ENCODE measurements around the gene DNER.

Gene DNER

DNA sequence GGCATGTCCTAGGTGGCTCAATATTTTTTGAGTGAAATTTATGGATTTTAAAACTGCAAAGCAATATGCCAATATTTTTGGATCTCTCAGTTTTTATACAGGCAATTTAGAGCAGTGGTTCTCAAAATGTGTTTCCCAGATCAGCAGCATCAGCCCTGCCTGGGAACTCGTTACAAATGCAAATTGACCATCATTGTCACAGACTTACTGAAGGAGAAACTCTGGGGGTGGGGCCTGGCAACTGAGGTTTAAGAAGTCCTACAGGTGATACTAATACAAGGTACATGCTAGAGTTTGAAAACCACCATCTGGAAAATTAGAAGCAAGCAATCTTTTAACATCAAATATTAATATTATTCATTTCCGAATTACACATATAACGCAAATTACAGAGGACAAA lies 227.7 kb downstream of the DNER start:
- DNase-seq (ENCODE audit: low spot score): no peak

DNA sequence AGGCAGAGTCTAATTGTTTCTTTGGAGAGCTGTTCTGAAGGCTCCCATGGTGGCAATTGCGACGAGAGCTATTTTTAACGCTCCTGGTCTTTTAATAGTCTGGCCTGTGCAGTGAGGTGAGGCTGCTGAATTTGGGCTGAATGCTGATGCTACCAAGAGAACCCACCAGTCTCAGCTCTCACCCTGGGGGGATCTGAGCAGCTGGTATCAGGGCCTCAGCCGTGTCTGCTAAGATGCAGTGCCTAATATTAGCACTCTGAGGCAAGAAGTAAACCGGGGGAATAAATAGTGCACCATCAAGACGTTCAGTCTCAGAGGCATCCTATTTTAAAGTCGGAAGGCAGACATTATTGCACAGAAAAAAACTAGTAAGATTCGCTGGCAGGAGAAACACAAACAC lies 228.5 kb downstream of the DNER start:
- no peak for DNase-seq (ENCODE audit: low spot score)

DNA sequence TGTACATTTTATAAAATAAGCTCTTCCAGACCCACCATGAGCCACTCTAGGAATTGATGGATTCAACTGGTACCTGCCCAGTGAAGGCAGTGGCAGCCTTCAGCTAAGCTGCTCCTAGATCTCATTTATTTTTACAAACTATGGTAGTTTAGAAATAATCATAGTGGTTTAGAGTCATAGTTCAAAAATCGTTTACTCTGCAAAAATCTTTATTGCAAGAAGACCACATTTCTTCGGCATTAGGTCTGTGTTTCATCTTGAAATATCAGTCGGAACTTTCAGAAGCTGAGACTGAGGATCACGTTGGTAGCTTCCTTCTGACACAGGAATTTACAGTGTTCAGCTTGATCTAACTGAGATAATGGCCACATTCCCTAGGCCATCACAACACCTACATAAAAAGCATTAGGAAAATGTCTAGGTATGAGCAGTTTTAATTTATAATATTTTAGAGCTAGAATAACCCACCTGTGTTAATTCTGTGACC lies 237.0 kb downstream of the DNER start:
- no peak for DNase-seq (ENCODE audit: low spot score)

DNA sequence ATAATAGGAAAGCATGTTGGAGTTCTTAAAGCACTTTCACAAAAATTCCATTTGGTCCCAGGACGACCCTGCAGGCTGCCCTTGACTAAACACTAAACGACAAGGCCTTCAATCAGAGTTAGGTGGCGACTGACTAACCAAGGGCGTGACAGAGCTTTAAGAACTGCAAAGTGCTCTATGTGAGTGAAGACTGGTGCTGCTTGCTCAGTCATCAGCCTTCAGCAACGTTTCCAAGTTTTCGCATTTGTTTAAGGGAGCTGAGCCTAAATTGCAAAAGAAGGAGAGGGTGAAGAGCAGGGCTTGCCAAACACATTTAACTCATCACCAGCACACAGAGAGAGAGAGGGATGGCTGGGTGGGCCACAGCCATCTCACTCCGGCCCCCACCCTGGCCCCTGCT lies 238.6 kb downstream of the DNER start:
- DNase-seq (ENCODE audit: low spot score): no peak

DNA sequence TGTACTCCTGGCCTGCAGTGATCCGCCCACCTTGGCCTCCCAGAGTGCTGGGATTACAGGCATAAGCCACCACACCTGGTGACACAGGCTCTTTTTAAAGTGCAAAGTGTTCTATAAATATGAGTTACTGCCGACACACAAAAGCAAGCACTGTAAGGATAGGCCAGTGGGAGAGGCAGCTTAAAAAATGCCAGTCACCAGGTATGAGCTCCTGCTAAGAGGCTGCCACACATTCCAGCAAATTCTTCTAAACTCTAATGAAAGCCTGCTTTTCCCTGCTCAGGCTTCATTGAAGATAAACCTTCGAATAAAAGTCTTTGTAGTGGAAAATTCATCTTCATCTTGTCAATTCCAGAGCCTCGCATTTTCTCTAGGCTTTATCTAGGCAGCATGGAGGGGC lies 240.2 kb downstream of the DNER start:
- no peak for DNase-seq (ENCODE audit: low spot score)

DNA sequence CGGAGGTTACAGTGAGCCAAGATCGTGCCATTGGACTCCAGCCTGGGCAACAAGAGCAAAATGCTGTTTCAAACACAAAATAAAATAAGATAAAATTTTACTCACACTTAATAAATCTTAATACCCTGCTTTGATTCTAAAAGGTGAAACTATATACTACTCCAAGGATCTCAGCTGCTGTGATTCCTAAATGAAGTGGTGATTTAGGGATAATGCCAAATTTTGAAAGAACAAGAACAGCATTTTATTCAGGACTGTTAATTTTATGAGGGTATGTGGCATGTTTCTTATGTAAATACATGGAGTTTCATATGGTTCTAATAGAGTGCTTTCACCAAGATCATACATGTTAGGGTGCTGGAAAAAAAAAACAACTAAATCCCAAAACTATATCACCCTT lies 243.6 kb downstream of the DNER start:
- DNase-seq (ENCODE audit: low spot score): no peak

DNA sequence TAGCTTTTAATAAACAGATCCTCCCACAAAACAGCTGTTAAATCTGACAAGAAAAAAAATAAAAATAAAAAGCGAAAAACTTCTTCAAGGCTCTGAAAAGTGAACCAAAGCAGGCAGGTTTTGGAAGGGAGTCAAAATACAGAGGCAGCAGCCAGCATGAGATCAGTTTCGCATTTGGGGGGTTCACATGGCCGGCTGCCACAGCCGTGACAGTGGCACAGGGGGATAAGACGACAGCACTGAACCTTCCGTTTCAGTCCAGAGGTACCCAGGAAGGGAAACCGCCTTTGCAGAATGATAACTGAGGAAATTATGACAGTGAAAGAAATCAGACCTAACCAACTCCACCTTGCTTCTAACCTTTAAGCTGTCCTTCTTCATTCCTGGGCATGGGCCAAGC lies 246.6 kb downstream of the DNER start:
- DNase-seq (ENCODE audit: low spot score): no peak

DNA sequence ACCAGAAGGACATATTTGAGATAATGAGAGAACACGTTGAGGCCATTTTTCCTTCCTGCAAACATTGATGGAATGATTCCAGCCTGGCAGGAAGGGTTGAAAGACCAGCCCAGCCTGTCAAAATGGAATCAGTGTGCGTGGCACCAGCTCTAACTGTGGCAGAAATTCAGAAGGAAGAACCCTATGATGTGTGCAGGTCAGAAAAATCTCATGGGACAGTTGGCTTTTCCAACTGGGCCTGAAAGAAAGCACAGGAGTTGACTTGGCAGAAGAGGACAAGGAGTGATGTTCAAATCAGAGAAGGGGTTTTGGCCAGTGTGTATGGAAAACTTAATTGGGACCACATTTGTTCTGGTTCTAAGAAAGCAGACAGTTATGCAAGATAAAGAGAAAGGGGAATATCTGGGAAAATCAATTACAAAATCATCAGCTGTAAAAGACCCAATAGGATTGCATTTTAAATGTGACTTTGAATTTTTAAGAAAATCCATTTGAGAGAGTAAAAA lies 250.5 kb downstream of the DNER start:
- DNase-seq (ENCODE audit: low spot score): no peak

DNA sequence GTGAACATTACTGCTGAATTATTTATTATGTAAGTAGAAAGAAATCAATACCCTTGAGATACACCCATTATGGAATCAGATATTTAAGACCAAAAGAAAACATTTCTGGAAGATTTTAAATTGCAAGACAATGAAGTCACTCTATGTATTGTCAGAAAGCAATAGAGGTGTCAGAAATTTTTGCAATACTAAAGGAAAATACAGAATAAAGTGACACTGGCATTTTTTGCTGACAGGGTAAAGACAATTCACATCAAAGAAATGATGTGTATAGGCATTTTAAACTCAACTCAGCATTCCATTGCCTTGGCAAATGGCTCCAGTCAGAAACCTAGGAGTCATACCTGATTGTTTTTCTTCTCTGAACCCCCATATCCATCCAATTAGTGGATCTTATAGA lies 252.2 kb downstream of the DNER start:
- no peak for DNase-seq (ENCODE audit: low spot score)

DNA sequence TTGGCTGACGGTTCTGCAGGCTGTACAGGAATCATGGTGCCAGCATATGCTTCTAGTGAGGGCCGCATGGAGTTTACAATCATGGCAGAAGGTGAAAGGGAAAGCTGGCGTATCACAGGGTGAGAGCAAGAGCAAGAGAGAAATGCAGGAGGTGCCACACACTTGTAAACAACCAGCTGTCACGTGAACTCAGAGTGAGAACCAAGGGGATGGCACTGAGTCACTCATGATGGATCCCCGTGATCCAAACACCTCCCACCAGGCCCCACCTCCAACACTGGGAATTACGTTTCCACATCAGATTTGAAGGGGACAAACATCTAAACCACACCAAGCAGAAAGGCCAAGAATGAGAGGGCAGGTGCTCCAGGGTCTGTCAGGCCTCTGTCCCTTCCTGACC lies 258.3 kb downstream of the DNER start:
- no peak for DNase-seq (ENCODE audit: low spot score)

DNA sequence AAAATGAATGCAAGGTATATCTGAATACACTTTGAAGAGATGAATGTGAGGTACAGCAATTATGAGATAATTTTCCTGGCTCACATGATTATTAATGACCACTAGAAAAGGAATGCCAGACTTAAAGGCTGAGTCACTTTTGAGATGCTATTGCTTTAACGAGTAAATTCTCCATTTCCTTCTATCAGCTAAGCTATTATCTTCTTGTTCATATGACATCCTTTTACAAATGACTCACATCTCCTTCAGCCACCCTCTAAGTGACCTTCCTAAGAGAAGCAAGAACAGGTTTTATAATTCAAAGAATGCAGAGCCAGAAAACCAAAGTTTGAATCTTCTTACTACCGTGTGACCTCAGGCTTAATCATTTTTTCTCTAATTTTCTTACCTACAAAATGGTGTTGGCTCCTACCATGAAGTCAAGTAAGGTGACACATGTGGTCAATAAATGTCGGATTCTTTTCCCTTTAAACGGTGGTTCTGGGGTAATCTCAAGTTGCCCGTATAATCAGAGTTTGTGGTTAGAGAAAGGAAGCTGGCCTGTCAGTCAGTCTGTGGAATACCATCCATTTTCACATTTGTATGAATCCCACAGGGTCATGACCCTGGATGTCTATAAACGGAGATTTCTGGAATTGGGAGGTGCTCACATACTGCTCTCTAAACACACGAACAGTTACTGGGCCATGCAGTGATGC lies 259.3 kb downstream of the DNER start:
- DNase-seq (ENCODE audit: low spot score): peak; percentile 71

DNA sequence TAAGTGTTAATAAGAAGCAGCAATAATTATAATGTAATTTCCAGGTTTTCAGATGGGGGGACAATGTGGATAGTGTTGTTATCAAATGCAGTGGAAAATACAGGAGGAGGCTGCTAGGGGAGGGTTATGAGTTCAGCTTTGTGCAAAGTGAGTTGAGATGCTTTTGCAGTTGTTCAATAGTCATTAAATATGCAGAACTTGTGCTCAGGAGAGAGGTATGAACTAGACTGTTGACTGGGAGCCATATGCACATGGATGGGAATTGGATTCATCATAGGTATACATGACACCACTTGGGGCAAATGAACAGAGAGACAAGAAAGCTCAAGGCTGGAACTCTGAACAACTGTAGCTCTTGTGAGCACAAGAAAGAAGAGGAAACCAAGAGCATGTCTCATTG lies 261.1 kb downstream of the DNER start:
- DNase-seq (ENCODE audit: low spot score): no peak

DNA sequence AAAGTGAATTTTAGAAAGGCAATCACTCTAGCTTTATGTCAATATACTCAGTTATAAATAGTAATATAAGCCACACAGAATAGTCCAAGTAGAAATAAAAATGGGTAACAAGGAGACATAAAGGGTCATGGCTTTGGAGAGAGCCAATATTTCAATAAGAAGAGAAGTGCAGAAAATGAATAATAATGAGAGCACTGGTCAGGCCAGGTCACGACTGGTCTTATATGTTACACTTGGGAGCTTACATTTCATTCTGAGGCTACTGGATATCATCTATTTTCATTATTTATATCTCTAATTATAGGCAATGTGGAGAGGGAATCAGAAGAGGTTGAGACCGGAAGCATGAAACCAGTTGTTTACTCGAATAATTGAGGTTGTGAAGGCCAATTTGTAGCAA lies 262.5 kb downstream of the DNER start:
- no peak for DNase-seq (ENCODE audit: low spot score)

DNA sequence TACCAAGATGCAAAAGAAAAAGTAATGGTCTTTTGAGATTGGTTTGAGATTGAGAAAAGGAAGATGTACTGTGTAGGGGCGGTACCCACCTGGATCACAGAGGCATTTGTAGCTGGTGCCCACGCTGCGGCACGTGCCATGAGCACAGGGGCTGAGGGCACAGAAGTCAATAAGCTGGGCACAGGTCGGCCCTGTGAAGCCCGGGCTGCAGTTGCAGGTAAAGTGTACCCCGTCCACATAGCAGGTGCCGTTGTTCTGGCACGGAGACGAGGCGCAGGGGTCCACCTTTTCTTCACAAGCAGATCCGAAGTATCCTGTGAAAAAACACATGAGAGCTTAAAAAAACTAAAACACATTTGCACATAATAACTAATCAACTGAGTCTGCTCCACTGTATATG lies 267.1 kb downstream of the DNER start:
- no peak for DNase-seq (ENCODE audit: low spot score)

DNA sequence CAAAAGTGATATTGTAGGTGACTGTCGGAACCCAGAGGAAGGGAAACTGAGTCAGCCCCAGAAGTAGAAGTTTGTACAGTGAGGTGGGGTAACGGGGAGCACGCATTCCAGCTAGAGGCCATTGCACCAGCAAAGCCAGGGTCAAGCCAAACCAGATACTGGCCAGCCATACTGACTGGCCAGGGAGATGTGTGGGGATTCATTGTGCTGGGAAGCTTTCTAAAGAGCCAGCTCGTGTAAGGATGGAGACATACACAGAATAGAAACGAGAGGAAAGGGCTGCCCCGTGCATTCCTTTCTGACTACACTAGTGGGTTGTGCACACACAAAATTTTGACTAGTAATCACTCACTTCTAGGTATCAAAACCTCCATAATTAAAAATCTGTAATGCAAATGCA lies 268.0 kb downstream of the DNER start:
- no peak for DNase-seq (ENCODE audit: low spot score)

DNA sequence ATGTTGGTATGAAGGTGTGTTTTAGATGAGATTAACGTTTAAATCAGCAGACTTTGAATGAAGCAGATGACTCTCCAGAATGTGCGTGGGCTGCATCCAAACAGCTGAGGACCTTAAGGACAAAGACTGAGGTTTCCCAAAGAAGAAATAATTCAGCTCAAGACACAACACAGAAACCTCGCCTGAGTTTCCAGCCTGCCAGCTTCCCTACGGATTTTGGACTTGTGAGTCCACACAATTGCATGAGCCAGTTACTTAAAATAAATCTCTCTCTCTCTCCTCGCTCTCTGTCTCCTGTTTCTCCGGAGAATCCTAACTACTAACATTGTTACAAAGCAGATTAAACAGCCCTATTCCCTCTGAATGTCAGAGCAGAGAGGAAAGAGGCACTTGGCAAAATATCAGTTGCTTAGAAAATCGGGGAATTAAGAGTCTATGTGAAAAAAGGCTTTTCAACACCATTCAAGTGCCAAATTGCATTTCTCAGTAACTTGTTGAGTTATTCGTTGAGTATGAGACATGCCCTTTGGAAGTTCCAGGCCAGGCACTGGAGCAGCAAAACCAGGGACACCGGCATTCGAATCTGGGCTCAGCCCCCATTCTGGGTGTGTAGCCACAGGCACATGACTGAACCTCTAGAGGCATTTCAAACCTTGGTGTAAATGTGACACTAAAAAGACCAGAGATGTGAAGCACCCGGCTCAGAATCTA lies 268.7 kb downstream of the DNER start:
- no peak for DNase-seq (ENCODE audit: low spot score)

DNA sequence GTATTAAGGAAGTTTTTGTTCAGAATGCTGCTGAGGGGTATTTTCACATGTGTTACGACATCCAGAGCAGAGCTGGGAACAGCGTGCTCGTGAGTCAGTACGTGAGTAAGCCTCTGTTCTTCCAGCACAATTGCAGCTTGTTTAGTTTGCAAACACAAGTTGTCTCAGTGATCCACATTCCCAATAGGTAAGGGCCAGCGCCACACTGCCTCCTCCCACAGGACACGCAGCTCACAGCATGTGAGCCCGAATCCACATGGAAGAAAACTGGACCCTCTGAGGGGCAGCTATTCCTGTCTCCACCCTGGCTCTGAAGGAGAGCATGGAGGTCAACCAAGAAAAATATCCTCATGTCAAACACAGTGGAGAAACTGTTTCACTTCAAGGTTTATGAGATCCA lies 269.3 kb downstream of the DNER start:
- DNase-seq (ENCODE audit: low spot score): peak; percentile 32

DNA sequence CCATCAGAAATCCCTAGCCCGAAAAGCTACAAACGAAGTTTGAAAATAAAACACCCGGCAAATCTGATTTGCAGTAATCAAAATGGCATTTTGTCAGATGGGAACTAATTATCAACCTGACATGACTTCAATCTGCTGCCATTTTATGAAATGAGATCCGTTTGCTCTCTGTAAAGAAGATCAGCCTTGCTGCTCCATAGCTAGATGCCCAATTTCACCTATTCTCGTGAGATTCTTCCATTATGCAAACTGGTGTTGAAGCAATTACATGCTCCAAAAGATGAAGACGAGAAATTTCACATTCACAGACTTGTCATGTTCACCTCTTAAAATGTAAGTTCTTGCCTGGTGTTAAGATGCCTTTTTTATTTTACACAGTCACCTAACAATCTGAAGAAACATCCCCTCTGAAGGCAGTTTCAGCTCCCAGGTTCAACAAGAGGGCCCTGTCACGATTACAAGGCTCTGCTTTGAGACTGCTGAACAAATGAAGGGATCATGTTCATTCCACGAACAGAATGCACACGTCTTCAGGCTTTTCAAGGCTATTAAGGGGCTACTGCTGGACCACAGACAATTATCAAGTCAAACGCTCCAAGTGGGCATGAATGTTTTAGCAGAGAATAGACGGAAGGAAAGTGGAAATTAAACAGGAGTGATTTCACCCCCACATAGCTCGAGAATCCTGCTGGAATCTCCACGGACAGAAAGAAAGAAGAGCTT lies 270.6 kb downstream of the DNER start:
- no peak for DNase-seq (ENCODE audit: low spot score)

DNA sequence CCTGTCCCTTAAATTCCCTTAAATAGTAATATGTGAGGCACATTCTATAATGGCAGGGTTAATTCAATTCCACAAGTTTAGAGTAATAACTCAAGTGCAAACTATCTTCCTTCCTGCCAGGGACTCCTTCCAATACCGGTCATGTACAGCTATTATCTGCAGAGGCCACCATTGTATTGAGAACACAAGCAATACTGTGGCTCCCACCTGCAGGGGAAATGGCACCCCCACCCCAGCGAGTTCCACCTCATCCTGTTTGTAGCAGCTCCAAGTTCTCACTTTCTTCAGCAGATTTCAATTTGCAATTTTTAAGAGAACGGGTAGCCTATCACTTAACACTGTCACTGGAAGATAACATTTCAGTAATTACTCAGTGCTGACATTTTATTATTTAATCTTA lies 271.2 kb downstream of the DNER start:
- DNase-seq (ENCODE audit: low spot score): no peak

DNA sequence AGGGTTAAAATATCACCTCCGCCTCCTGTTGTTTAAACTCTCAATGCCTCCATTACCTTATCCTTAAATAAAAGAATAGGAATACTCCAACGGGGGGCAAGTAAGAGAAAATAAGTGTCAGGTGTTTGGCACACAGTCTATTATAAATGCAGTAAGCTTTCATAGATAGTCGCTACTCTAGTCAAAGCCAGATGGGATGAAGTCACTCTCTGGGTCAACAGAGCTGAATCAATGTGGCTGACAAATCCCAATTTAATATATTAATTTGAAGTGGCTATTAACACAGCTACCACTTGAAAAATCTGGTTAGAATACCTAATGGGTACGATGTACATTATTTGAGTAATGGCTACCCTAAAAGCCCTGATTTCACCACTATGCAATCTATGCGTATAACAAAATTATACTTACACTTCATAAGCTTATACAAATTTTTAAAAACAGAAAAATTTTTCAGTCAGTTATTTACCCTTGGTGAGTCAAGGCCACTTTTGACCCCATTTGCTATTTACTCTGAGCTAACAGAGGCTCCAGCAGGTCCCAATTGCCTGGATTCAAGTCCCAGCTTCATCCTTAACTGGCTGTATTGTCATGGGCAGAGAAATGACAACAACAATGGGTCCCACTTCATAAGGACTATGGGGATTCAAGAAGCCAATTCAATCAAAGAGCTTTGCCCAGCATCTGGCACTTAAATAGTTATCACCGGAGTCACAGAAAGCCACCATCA lies 275.8 kb downstream of the DNER start:
- DNase-seq (ENCODE audit: low spot score): no peak

DNA sequence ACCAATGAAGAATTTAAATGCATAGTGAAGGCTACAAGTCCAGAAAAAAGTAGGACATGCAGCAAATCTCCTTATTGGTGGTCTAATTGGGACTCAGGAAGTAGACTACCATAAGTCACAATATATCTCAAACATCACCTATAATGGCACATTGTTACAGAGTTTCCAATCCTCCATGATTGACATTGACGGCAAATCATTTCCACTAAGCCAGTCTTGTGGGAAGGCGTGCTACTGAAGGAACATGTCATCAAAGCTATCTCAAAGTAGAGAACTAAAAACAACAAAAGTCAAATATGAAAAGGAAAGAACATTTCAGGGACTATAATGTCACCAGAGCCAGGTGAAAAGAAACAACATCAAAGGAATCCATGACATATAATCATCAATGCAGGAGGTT lies 276.9 kb downstream of the DNER start:
- DNase-seq (ENCODE audit: low spot score): no peak

DNA sequence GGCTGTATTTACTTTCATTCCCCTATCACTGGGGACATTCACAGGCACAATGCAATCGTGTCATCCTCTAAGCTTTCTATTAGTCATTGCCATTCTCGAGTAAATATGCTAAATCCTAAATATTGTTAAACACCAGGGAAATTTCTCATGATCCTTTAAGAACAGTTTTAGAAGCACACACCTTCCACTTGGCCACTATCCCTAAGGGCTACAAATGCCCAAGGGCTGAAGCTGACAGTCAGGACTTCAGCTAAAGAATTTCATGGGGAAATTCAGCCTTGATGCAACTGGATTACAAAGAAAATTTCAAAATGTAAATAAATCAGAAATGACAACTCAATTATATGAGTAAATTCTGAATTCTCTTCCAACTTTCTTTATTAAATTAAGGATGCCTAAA lies 280.2 kb downstream of the DNER start:
- DNase-seq (ENCODE audit: low spot score): no peak
